GM18499 (cell line): ENCODE data around the gene SLC1A1.
"Not testable (repeated sequence)": the region's sequence is repeated elsewhere in the genome, so short reads cannot be mapped to it uniquely, and the experiment has no call there.

Experiments
- ATAC-seq: cut with Tn5 transposase; IDR thresholded peaks from one replicate; pipeline ENCODE4 v1.9.1; 2021; ENCODE audit warnings: moderate number of reproducible peaks; ENCODE audit not compliant: insufficient read depth, unreplicated experiment

Gene SLC1A1

GRCh38 chr9:4603830-4604229 lies 113.6 kb downstream of the SLC1A1 start:
- no peak for ATAC-seq

GRCh38 chr9:4604678-4605095 lies 114.4 kb downstream of the SLC1A1 start:
- ATAC-seq = no peak

GRCh38 chr9:4606033-4606432 lies 115.8 kb downstream of the SLC1A1 start:
- ATAC-seq = not testable (repeated sequence)

- ATAC-seq = no peak
Measured at GRCh38 chr9:4614627-4615026, 124.4 kb downstream of the SLC1A1 start.

- no peak for ATAC-seq
Measured at GRCh38 chr9:4615251-4615650, 125.0 kb downstream of the SLC1A1 start.

DNA sequence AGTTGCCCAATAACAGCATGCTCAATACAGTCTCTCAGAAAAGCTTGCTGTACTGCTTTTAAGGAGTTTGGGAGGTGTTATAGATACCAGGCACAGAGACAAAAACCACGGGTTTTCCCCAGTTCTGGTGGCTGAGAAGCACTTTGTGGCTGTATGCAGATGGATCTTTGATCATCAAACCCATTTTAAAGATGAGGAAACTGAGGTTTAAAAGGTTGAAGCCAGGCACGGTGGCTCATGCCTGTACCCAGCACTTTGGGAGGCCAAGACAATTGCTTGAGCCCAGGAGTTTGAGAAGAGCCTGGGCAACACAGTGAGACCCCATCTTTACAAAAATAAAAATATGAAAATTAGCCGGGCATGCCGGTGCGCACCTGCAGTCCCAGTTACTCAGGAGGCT lies 125.5 kb downstream of the SLC1A1 start:
- ATAC-seq = no peak

DNA sequence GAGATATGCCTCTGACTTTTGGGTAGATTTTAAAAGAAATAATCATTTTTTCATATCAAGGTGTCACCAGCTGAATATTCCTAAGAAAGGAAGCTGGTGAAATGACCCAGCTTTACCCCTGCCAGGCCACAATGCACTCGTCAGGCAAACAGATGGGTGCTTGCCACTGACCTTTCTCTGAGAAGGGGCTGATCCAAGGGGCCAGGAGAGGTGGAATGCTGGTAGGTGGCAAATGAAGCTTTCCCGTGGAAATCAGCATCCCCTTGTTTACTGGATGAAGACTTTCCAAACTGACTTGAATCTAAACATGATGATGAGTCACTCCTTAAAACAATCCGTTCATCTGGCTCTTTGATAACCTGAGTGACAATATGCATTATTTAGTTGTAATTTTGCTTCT lies 127.5 kb downstream of the SLC1A1 start:
- no peak for ATAC-seq

- no peak for ATAC-seq
Measured at GRCh38 chr9:4618700-4619099, 128.4 kb downstream of the SLC1A1 start.

GRCh38 chr9:4620057-4620765 lies 129.9 kb downstream of the SLC1A1 start:
- no peak for ATAC-seq

- ATAC-seq = no peak
Measured at GRCh38 chr9:4620881-4621555, 130.8 kb downstream of the SLC1A1 start.

DNA sequence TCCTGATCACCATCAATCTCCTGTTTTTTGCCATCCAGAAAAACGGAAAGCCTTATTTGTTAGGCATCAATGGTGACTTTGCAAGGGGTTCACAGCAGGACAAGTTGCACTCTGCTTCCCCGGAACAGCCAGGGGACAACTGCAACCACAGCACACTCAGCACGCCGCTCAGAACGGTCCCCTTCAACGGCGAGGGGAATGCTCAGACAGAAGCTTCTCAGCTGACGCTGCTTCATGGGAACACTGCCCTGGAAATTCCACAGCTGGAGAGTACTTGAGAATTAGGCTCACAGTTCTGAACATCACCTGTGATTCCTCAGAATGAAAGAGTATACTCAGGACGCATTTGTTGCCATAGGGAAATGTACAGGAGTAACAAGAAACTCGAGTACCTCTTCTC lies 131.7 kb downstream of the SLC1A1 start:
- ATAC-seq = no peak

DNA sequence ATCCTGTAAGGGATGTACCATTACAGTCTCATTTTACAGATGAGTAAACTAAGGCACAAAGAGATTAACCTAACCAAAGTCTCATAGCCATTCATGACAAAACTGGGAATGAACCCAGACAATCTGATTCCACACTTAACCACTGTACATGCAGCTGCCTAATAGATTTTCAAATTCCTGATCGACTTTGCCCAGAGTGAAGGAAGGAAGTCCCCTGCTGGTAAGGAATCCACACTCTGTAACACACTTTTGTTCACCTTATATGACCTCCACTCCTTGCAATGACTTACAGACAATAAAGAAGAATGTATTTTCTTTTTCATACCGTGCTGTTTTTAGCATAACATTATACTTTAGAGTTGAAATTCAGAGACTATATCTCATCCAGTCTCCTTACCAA lies 140.6 kb downstream of the SLC1A1 start:
- no peak for ATAC-seq
